ENCODE measurements around the gene DNM2. TPM values are rescaled to one million over a fixed set of nuclear protein-coding genes. Genes with fewer than 3 reads are reported as not detected.

The DNM2 gene
- total and polyA plus RNA-seq, 2 of the 13 experiments (the other 11 are each of a cell fraction or from before 2014, with no cell fraction given) = 41.7 to 59.8 TPM

DNA sequence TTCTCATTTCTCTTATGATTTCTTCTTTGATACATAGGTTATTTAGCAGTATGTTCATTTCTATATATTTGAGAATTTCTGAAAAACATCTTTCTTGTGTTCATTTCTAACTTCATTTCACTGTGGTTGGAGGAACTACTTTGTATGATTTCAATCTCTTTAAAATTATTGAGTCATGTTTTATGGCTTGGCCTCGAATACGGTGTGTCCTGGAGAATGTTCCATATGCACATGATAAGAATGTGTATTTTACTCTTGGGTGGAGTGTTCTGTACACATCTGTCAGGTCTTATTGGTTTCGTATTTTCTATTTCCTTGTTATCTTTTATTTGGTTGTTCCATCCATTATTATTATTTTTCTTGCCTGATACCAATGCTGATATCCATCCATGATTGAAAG is 22.9 kb downstream of the DNM2 start (continued):
- TF ChIP-seq ZBTB39 (CRISPR knock-in tag; IDR thresholded peaks at IDR 0.05) (no peak), ZNF891 (CRISPR knock-in tag; IDR thresholded peaks at IDR 0.05) (no peak), CENPX (CRISPR knock-in tag; IDR thresholded peaks at IDR 0.05) (no peak), WIZ (CRISPR knock-in tag; IDR thresholded peaks at IDR 0.05) (no peak), ADNP (CRISPR knock-in tag; IDR thresholded peaks at IDR 0.05) (no peak), KDM6A (CRISPR knock-in tag; IDR thresholded peaks at IDR 0.05; ENCODE audit: low read depth) (no peak), TCF7L2 (IDR thresholded peaks at IDR 0.05; ENCODE audit: low read depth, low read length) (no peak), NR2F1 (CRISPR knock-in tag; IDR thresholded peaks at IDR 0.05) (no peak), DMAP1 (CRISPR knock-in tag; IDR thresholded peaks at IDR 0.05) (no peak)
- TF ChIP-seq, protein P1, sequence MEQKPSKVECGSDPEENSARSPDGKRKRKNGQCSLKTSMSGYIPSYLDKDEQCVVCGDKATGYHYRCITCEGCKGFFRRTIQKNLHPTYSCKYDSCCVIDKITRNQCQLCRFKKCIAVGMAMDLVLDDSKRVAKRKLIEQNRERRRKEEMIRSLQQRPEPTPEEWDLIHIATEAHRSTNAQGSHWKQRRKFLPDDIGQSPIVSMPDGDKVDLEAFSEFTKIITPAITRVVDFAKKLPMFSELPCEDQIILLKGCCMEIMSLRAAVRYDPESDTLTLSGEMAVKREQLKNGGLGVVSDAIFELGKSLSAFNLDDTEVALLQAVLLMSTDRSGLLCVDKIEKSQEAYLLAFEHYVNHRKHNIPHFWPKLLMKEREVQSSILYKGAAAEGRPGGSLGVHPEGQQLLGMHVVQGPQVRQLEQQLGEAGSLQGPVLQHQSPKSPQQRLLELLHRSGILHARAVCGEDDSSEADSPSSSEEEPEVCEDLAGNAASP (CRISPR knock-in tag; IDR thresholded peaks at IDR 0.05; ENCODE audit: borderline replicate concordance) = no peak

DNA sequence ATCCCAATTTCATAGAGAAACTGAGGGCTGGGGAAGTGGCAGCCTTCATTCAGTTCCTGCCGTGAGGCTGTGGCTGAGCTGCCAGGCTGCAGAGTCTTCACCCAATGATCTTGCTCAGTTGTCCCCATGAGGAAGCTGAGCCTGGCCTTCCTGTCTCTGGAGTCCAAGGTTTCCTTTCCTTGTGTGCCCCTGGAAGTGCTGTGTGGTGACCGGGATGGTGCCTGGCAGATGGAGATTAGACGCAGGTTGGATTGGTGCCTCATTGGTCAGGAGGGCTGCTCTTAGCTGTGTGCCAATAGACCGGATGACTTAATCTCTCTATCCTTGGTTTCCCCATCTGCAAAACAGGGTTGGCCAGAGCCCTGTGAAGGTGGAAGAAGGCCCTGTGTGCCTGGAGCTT is 24.6 kb downstream of the DNM2 start:
- FAIRE-seq (no peak), DNase-seq (ENCODE audit: low spot score) (no peak), ATAC-seq (no peak)
- ChIA-PET CTCF (ENCODE audit: low intra/inter-chr PET ratio, low total read pairs) (no interaction called here), POLR2A (no interaction called here)
- Histone ChIP-seq H3K9ac (ENCODE audit: insufficient read depth, low read depth, low read length) (no peak overlapping the region), H2AFZ (ENCODE audit: low read length) (no peak overlapping the region), H3K27me3 (ENCODE audit: control insufficient read depth in 1 of 2, insufficient read depth in 2 of 2, low read length in 2 of 2) (no peaks in the 10 kb centered on the region), H3K79me2 (ENCODE audit: insufficient read depth, low read length) (peaks cover 72% of the 10 kb centered on the region), H3K27ac (ENCODE audit: extremely low read length, insufficient read depth, low read length) (no peak overlapping the region), H3K9me3 (ENCODE audit: low read length) (no peaks in the 10 kb centered on the region), H3K4me3 (replicated peaks in 1 of 3; ENCODE audit: insufficient read depth in 1 of 3, low read depth in 2 of 3, low read length in 3 of 3) (no peak overlapping the region), H4K20me1 (ENCODE audit: insufficient read depth, low read length) (no peaks in the 10 kb centered on the region; the same call in 1 of the 2 replicates), H3K4me1 (ENCODE audit: insufficient read depth, low read length) (peaks cover 59% of the 10 kb centered on the region), H3K4me2 (ENCODE audit: low read depth, low read length) (no peak overlapping the region), H3K36me3 (replicated peaks in 1 of 2; ENCODE audit: control insufficient read depth in 1 of 2, insufficient read depth in 2 of 2, low read length in 2 of 2) (peaks cover 6 to 7% of the 10 kb centered on the region in 2 experiments; a peak in 2 of 5 replicates)
- in situ Hi-C loops (cut with HindIII; ENCODE audit: extremely low pct_ligation_motif_present, low pct_unique_long_range_greater_than_20kb) = no loop called here
- WGBS (ENCODE audit: low lambda C conversion rate) = 93% methylated on average over 4 of the region's 4 CpGs
- no TSS peak for BruUV-seq (replicated peaks)
- intact Hi-C loops (cut with micrococcal nuclease; ENCODE audit: unreplicated experiment) = no loop called here
- no peak for TF ChIP-seq FOXA3 (CRISPR knock-in tag; IDR thresholded peaks at IDR 0.05)
- TF ChIP-seq XRCC5 (optimal IDR thresholded peaks at IDR 0.05; ENCODE audit: low read length) = no peak
- TF ChIP-seq, protein P2, sequence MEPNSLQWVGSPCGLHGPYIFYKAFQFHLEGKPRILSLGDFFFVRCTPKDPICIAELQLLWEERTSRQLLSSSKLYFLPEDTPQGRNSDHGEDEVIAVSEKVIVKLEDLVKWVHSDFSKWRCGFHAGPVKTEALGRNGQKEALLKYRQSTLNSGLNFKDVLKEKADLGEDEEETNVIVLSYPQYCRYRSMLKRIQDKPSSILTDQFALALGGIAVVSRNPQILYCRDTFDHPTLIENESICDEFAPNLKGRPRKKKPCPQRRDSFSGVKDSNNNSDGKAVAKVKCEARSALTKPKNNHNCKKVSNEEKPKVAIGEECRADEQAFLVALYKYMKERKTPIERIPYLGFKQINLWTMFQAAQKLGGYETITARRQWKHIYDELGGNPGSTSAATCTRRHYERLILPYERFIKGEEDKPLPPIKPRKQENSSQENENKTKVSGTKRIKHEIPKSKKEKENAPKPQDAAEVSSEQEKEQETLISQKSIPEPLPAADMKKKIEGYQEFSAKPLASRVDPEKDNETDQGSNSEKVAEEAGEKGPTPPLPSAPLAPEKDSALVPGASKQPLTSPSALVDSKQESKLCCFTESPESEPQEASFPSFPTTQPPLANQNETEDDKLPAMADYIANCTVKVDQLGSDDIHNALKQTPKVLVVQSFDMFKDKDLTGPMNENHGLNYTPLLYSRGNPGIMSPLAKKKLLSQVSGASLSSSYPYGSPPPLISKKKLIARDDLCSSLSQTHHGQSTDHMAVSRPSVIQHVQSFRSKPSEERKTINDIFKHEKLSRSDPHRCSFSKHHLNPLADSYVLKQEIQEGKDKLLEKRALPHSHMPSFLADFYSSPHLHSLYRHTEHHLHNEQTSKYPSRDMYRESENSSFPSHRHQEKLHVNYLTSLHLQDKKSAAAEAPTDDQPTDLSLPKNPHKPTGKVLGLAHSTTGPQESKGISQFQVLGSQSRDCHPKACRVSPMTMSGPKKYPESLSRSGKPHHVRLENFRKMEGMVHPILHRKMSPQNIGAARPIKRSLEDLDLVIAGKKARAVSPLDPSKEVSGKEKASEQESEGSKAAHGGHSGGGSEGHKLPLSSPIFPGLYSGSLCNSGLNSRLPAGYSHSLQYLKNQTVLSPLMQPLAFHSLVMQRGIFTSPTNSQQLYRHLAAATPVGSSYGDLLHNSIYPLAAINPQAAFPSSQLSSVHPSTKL (CRISPR knock-in tag; IDR thresholded peaks at IDR 0.05) = no peak
- TF ChIP-seq ZNF704 (CRISPR knock-in tag; IDR thresholded peaks at IDR 0.05; ENCODE audit: borderline replicate concordance) = no peak
- no peak for TF ChIP-seq ZNF878 (CRISPR knock-in tag; IDR thresholded peaks at IDR 0.05)

Measured in HepG2 (cell line).